ENCODE results near the gene WNT9B.

The WNT9B gene

GRCh38 chr17:46888727-46889126 is 37.3 kb downstream of the WNT9B start:
- no peak for DNase-seq
- TF ChIP-seq POLR2A (IDR thresholded peaks at IDR 0.05; ENCODE audit: low read length) (no peak), GATA1 (IDR thresholded peaks at IDR 0.05; ENCODE audit: low read depth, low read length) (no peak)

DNA sequence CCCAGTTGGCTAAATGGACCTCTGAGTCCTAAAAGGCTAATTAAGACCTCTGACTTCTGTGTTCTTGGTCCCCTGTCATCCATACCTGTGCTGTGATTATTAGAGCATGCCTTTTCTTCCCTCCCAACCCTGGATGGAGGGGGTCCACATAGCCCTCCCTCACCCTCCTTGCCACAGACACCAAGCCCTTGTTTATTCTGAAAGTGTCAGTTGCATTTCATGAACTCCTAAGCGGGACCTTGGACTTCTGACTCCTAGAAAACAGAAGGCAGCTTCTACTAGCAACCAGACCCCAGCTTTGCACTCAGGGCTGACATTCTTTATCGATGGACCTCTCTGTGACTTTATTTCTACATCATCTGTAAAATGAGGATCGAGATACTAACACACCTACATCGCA is 38.1 kb downstream of the WNT9B start:
- TF ChIP-seq GATA1 (IDR thresholded peaks at IDR 0.05; ENCODE audit: low read depth, low read length) = no peak
- no peak for TF ChIP-seq POLR2A (IDR thresholded peaks at IDR 0.05; ENCODE audit: low read length)
- no peak for DNase-seq

DNA sequence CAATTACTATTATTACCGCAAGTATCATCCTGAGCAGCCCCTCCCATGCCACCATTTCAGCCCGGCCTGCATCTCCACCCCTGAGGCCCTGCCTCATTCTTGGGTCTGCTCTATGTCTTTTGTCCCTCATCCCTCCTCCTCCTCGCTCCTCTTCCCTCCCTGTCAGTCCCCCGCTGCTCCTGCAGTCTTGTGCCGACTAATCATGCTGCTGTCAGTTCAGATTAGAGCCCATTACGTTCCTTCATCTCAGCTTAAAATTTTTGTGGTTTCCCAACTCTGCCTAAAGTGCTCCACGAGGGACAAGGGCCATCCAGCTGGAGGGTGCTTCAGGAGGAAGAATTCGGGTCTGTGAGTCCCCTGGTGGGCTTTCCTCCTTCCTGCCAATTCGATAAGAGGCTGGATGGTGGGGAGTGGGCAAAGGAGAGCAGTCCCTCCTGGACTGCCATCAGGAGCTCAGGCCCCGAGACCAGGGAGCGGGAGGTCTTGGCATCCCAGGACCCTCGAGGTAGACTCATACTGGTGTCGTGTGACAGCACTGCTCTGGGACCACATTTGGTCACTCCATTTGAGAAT is 38.7 kb downstream of the WNT9B start:
- TF ChIP-seq GATA1 (IDR thresholded peaks at IDR 0.05; ENCODE audit: low read depth, low read length) = no peak
- no peak for TF ChIP-seq POLR2A (IDR thresholded peaks at IDR 0.05; ENCODE audit: low read length)
- DNase-seq = no peak

DNA sequence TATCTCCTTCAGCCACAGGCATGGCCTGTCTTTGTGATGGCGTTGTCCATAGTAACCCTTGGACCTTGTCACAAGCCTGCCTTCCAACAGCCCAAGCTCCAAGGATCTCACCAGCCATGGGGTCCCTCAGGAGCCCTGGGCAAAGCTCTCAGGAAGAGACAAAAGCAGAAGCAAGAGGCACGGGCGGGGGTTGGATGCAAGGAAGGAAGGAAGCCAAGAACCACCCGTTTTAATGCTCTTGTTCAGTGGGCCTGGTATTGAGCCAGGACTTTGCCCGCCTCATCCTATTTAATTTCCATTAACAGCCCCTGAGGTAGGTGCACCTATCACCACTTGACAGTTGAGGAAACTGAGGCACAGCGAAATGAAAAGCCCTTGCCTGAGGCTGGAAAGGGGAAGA is 39.3 kb downstream of the WNT9B start:
- TF ChIP-seq POLR2A (IDR thresholded peaks at IDR 0.05; ENCODE audit: low read length) (no peak), GATA1 (IDR thresholded peaks at IDR 0.05; ENCODE audit: low read depth, low read length) (no peak)
- no peak for DNase-seq

DNA sequence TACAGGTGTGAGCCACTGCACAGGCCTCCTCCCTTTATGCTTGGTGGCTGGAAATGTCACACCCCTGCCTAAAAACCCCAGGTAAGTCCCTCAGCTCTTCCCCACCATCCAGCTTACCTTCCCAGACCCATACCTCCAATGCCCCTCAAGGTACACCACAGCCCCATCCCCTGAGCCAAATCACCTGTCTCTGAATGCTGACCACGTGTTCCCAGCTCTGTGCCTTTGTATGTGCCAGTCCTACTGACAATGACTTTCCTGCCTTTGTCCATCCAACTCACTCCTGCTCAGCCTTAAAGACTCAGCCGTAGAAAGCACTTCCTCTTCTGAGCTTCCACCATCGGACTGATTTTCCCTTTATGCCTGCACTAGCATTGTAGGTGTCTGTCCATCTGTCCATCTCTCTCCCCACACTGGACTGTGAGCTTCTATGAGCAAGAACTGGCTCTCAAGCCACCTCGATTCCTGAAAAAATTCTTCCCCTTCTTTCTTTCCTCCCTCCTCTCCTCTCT is 40.9 kb downstream of the WNT9B start:
- TF ChIP-seq GATA1 (IDR thresholded peaks at IDR 0.05; ENCODE audit: low read depth, low read length) (no peak), POLR2A (IDR thresholded peaks at IDR 0.05; ENCODE audit: low read length) (no peak)
- DNase-seq = no peak

DNA sequence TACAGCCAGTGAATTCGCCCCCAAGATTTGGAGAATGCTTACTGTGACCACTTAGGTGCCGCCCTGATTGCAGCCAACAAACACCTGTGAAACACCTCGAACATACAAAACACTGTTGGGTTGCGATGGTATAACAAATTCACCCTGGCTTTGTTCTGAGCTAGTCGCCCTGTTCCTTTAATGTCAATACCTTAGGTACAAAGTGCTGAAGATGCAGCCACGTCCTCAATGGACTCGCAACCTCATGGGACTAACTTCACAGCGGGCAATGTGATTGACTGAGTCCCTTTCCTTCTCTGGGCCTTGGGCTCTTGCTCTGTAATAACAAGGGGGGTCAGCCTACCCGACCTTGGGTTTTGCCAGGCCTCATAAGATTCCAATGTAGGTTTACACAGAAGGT is 42.6 kb downstream of the WNT9B start:
- no peak for TF ChIP-seq POLR2A (IDR thresholded peaks at IDR 0.05; ENCODE audit: low read length)
- TF ChIP-seq GATA1 (IDR thresholded peaks at IDR 0.05; ENCODE audit: low read depth, low read length) = no peak
- no peak for DNase-seq

GRCh38 chr17:46894476-46895151 is 43.2 kb downstream of the WNT9B start:
- DNase-seq = no peak
- no peak for TF ChIP-seq GATA1 (IDR thresholded peaks at IDR 0.05; ENCODE audit: low read depth, low read length)
- TF ChIP-seq POLR2A (IDR thresholded peaks at IDR 0.05; ENCODE audit: low read length) = no peak

DNA sequence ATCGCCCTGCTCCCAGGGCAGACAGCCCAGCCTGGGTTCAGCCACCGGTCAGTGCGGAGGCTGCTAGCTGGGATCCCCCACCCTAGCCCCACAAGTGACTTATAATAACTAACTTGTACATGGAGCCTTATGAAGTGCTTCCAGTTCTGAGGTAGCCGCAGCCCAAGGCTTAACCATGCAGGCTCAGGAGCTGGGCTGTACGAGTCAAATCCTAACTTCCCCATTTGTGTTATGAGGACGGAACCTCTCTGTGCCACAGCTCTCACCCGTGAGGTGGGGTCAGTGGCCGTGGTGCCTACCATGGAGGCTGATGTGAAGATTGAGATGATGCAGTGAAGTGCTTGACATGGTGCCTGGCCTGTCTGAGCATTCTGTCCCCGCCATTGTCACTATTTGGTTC is 43.8 kb downstream of the WNT9B start:
- TF ChIP-seq GATA1 (IDR thresholded peaks at IDR 0.05; ENCODE audit: low read depth, low read length) (no peak), POLR2A (IDR thresholded peaks at IDR 0.05; ENCODE audit: low read length) (no peak)
- no peak for DNase-seq

- TF ChIP-seq GATA1 (IDR thresholded peaks at IDR 0.05; ENCODE audit: low read depth, low read length) = no peak
- TF ChIP-seq POLR2A (IDR thresholded peaks at IDR 0.05; ENCODE audit: low read length) = no peak
- DNase-seq = no peak
These were observed 45.6 kb downstream of the WNT9B start for GRCh38 chr17:46896991-46897390.

- DNase-seq = no peak
- TF ChIP-seq POLR2A (IDR thresholded peaks at IDR 0.05; ENCODE audit: low read length) (no peak), GATA1 (IDR thresholded peaks at IDR 0.05; ENCODE audit: low read depth, low read length) (no peak)
These were observed 47.0 kb downstream of the WNT9B start for GRCh38 chr17:46898364-46898763.

DNA sequence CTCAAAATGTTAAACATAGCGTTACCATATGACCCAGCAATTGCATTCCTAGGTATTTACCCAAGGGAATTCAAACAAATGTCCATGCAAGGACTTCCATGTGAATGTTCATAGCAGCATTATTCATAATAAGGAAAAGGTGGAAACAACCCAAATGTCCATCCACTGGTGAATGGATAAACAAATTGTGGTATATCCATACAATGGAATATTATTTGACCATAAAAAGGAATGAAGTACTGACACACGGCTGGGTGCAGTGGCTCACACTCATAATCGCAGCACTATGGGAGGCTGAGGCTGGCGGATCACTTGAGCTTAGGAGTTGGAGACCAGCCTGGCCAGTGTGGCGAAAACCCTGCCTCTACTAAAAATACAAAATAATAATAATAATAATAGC is 47.5 kb downstream of the WNT9B start:
- TF ChIP-seq GATA1 (IDR thresholded peaks at IDR 0.05; ENCODE audit: low read depth, low read length) (no peak), POLR2A (IDR thresholded peaks at IDR 0.05; ENCODE audit: low read length) (no peak)
- no peak for DNase-seq

GRCh38 chr17:46901291-46901690 is 49.9 kb downstream of the WNT9B start:
- no peak for DNase-seq
- no peak for TF ChIP-seq GATA1 (IDR thresholded peaks at IDR 0.05; ENCODE audit: low read depth, low read length)
- no peak for TF ChIP-seq POLR2A (IDR thresholded peaks at IDR 0.05; ENCODE audit: low read length)

- no peak for DNase-seq
- TF ChIP-seq POLR2A (IDR thresholded peaks at IDR 0.05; ENCODE audit: low read length) = no peak
These were observed 52.6 kb downstream of the WNT9B start for GRCh38 chr17:46903762-46904672.

GRCh38 chr17:46908068-46908737 is 56.8 kb downstream of the WNT9B start:
- no peak for DNase-seq
- no peak for TF ChIP-seq GATA1 (IDR thresholded peaks at IDR 0.05; ENCODE audit: low read depth, low read length)
